SU-DHL-6 (cell line): ENCODE results near the gene SPHK1.

Experiments used
- CTCF ChIP-seq: fragments of 200-600 bp; sonication (generic); IDR thresholded peaks from one replicate; pipeline ENCODE4 v1.5.1; 2017; ENCODE audit warnings: antibody characterized with exemption, mild to moderate bottlenecking, low read length, moderate library complexity; ENCODE audit not compliant: insufficient read depth, poor library complexity, severe bottlenecking
- EZH2phosphoT487 ChIP-seq: fragments of 200-600 bp; sonication (generic), shearing (Covaris generic); conservative IDR thresholded peaks from 2 replicates; pipeline ENCODE4 v1.6.1; 2018; ENCODE audit warnings: mild to moderate bottlenecking, antibody characterized with exemption, low read length, moderate library complexity, mixed read lengths

- TF ChIP-seq CTCF (no peak), EZH2phosphoT487 (no peak)
Measured at GRCh38 chr17:76366247-76366646, 18.2 kb upstream of the SPHK1 start.
